Caco-2 (cell line): Measurements from ENCODE around the gene ORMDL1. TPM values are rescaled to one million over a fixed set of nuclear protein-coding genes. Genes with fewer than 3 reads are reported as not detected.

ENCODE experiments used
- BruUV-seq: library from RNA; stranded (reverse); fragments of 400-500 nt; replicated peaks from 2 replicates; lab custom pipeline; 2021; lab: Mats Ljungman, UMichigan
- CTCF ChIA-PET: fragments of 300-600 bp; sonication (Branson Sonifier 250); formaldehyde crosslinking; loops from one replicate; lab custom pipeline; 2022; ENCODE audit warnings: antibody characterized with exemption; lab: Charles Lee
- POLR2A ChIA-PET: fragments of 300-600 bp; sonication (Branson Sonifier 250); formaldehyde crosslinking; loops from one replicate; lab custom pipeline; 2022; ENCODE audit warnings: antibody characterized with exemption; lab: Charles Lee
- DNase-seq, 2 experiments: peaks; one replicate each; pipeline versions ENCODE4 v3.0.0 to v3.0.0-alpha.2; 2020 to 2022
- H3K27me3 ChIP-seq: replicated peaks from 2 replicates; pipeline ENCODE4 v1.6.0; 2011; ENCODE audit warnings: low read length; ENCODE audit not compliant: control insufficient read depth, insufficient read depth
- H3K36me3 ChIP-seq: 2 replicates; pipeline ENCODE4 v1.5.1; 2011; ENCODE audit warnings: low read length; ENCODE audit not compliant: control insufficient read depth, insufficient read depth
- H3K4me1 ChIP-seq: fragments of 250-450 bp; sonication (Bioruptor Pico); 2 replicates; pipeline ENCODE4 v1.5.1; 2020; ENCODE audit warnings: mild to moderate bottlenecking
- H3K4me3 ChIP-seq: 2 replicates; pipeline ENCODE4 v1.5.1; 2011; ENCODE audit warnings: low read depth, mild to moderate bottlenecking, control low read depth, low read length
- H3K9me3 ChIP-seq: fragments of 250-450 bp; sonication (Bioruptor Pico); 2 replicates; pipeline ENCODE4 v1.5.1; 2020; ENCODE audit warnings: mild to moderate bottlenecking, moderate library complexity
- H3K27ac Mint-ChIP-seq: one replicate; pipeline ENCODE4 v1.8.0; 2022; ENCODE audit warnings: mixed read lengths; ENCODE audit not compliant: unreplicated experiment
- H3K27me3 Mint-ChIP-seq: one replicate; pipeline ENCODE4 v1.8.0; 2022; ENCODE audit warnings: mixed read lengths; ENCODE audit not compliant: insufficient read depth, unreplicated experiment
- H3K36me3 Mint-ChIP-seq: one replicate; pipeline ENCODE4 v1.8.0; 2022; ENCODE audit warnings: mild to moderate bottlenecking, mixed read lengths; ENCODE audit not compliant: insufficient read depth, unreplicated experiment
- H3K4me1 Mint-ChIP-seq: one replicate; pipeline ENCODE4 v1.8.0; 2022; ENCODE audit warnings: low read depth, mixed read lengths; ENCODE audit not compliant: unreplicated experiment
- H3K4me3 Mint-ChIP-seq: one replicate; pipeline ENCODE4 v1.8.0; 2022; ENCODE audit warnings: mild to moderate bottlenecking, moderate library complexity, mixed read lengths; ENCODE audit not compliant: unreplicated experiment
- H3K9me3 Mint-ChIP-seq: one replicate; pipeline ENCODE4 v1.8.0; 2022; ENCODE audit warnings: mixed read lengths; ENCODE audit not compliant: unreplicated experiment
- intact Hi-C: fragments of 100-400 bp; cut with micrococcal nuclease; formaldehyde crosslinking; loops from one replicate; pipeline ENCODE4 v1.10.0; 2022; ENCODE audit not compliant: unreplicated experiment
- total RNA-seq: library from RNA; stranded (reverse); gene quantifications from 2 replicates; pipeline ENCODE4 v1.2.3, GENCODE V29; 2022
- TF ChIP-seq, protein P1 (sequence below), 2 experiments: fragments of 200-600 bp in 1 of 2; IDR thresholded peaks; 1 replicate in 1 of 2; 2 replicates in 1 of 2; pipeline versions ENCODE4 v1.5.1 to v1.8.0; 2011 to 2022; ENCODE audit warnings: antibody characterized with exemption in 1 of 2, control low read depth in 1 of 2, inconsistent platforms in 1 of 2, low read depth in 1 of 2, low read length in 1 of 2, mild to moderate bottlenecking in 1 of 2, moderate library complexity in 1 of 2; ENCODE audit not compliant: insufficient read depth in 1 of 2, severe bottlenecking in 1 of 2, unreplicated experiment in 1 of 2

The ORMDL1 gene
- total RNA-seq, 1 experiment from 2014 or later, result 52.1 TPM

DNA sequence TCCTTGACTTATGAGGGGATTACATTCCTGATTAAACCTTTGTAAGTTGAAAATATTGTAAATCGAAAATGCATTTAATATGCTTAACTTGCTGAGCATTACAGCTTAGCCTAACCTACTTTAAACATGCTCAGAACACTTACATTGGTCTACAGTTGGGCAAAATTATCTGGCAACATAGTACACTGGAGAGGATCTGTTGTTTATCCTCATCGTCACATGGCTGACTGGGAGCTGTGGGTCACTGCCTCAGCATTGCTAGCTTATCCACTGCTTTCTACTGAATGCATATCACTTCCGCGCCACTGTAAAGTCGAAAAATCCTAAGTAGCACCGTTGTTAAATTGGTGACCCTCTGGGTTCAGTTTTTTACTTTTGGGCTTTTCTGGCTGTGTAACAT, 13.8 kb upstream of the ORMDL1 start:
- intact Hi-C loops, result loop anchor here (1.0 kb wide), 1 partner anchor 272 kb away; no protein-coding TSS in a partner anchor
- Histone ChIP-seq H3K27me3 (no peaks in the 10 kb centered on the region), H3K9me3 (no peaks in the 10 kb centered on the region), H3K4me3 (no peak overlapping the region), H3K4me1 (no peaks in the 10 kb centered on the region), H3K36me3 (peaks cover 3% of the 10 kb centered on the region; the same call in 1 of the 2 replicates)
- no TSS peak for BruUV-seq
- Mint-ChIP-seq H3K4me3 (no peak overlapping the region), H3K36me3 (peaks cover 20% of the 10 kb centered on the region), H3K27ac (no peak overlapping the region), H3K27me3 (no peaks in the 10 kb centered on the region), H3K9me3 (no peaks in the 10 kb centered on the region), H3K4me1 (no peaks in the 10 kb centered on the region)
- TF ChIP-seq, protein P1, sequence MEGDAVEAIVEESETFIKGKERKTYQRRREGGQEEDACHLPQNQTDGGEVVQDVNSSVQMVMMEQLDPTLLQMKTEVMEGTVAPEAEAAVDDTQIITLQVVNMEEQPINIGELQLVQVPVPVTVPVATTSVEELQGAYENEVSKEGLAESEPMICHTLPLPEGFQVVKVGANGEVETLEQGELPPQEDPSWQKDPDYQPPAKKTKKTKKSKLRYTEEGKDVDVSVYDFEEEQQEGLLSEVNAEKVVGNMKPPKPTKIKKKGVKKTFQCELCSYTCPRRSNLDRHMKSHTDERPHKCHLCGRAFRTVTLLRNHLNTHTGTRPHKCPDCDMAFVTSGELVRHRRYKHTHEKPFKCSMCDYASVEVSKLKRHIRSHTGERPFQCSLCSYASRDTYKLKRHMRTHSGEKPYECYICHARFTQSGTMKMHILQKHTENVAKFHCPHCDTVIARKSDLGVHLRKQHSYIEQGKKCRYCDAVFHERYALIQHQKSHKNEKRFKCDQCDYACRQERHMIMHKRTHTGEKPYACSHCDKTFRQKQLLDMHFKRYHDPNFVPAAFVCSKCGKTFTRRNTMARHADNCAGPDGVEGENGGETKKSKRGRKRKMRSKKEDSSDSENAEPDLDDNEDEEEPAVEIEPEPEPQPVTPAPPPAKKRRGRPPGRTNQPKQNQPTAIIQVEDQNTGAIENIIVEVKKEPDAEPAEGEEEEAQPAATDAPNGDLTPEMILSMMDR (IDR thresholded peaks at IDR 0.05; ENCODE audit: insufficient read depth in 1 of 2, low read depth in 1 of 2, low read length in 1 of 2, severe bottlenecking in 1 of 2, unreplicated experiment in 1 of 2), result no peak
- ChIA-PET POLR2A (no interaction called here), CTCF (interaction anchor here (0.6 kb wide), 1 partner anchor 24 kb away, joined by 4 read pairs; no protein-coding TSS in a partner anchor)
- no peak for DNase-seq

DNA sequence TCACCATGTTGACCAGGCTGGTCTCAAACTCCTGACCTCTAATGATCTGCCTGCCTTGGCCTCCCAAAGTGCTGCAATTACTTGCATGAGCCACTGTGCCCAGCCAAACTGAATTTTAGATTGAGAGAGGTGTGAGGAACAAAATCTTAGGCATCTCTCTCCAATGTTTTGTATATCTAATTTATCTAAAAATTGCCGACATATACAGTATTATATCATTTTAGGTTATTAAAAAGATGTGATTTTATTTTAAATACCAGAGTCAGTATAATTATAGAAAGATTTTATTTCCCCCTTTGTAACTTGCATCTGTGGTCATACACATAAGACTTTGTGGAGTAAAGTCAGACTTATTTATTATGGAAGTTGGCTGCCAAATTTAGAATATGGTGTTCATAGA, 10.2 kb upstream of the ORMDL1 start:
- Histone ChIP-seq H3K4me1 (no peaks in the 10 kb centered on the region), H3K4me3 (no peak overlapping the region), H3K9me3 (no peaks in the 10 kb centered on the region), H3K36me3 (no peaks in the 10 kb centered on the region; the same call in 1 of the 2 replicates), H3K27me3 (no peaks in the 10 kb centered on the region)
- TF ChIP-seq, protein P1 (IDR thresholded peaks at IDR 0.05; ENCODE audit: insufficient read depth in 1 of 2, low read depth in 1 of 2, low read length in 1 of 2, severe bottlenecking in 1 of 2, unreplicated experiment in 1 of 2), result no peak
- CTCF ChIA-PET, result no interaction called here
- H3K4me1 Mint-ChIP-seq, result no peaks in the 10 kb centered on the region
- no peak overlapping the region for H3K27ac Mint-ChIP-seq
- H3K27me3 Mint-ChIP-seq, result no peaks in the 10 kb centered on the region
- H3K9me3 Mint-ChIP-seq, result no peaks in the 10 kb centered on the region
- H3K36me3 Mint-ChIP-seq, result peaks cover 20% of the 10 kb centered on the region
- DNase-seq, result no peak
- BruUV-seq, result no TSS peak
- intact Hi-C loops, result no loop called here
- POLR2A ChIA-PET, result no interaction called here
- no peak overlapping the region for H3K4me3 Mint-ChIP-seq

DNA sequence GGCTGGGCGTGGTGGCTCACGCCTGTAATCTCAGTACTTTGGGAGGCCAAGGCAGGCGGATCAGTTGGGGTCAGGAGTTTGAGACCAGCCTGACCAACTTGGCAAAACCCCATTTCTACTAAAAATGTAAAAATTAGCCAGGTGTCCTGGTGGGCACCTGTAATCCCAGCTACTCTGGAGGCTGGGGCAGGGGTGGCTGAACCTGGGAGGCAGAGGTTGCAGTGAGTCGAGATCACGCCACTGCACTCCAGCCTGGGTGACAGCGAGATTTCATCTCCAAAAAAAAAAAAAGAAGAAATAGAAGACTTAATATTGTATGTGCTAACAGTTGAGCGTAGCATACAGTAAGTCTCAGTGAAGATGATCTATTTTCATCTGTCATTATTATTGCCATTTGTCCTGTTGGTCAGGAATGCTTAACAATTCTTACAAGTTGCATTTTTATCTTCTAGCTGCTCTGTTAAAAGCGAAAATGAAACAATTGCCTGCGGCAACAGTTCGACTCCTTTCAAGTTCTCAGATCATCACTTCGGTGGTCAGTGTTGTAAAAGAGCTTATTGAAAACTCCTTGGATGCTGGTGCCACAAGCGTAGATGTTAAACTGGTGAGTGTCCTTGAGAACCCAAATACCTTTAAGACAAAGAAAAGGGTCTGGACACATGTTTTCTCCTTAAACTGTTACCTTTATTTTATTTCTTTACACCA, 7.4 kb upstream of the ORMDL1 start:
- H3K27me3 Mint-ChIP-seq, result no peaks in the 10 kb centered on the region
- H3K9me3 Mint-ChIP-seq, result no peaks in the 10 kb centered on the region
- TF ChIP-seq, protein P1 (IDR thresholded peaks at IDR 0.05; ENCODE audit: insufficient read depth in 1 of 2, low read depth in 1 of 2, low read length in 1 of 2, severe bottlenecking in 1 of 2, unreplicated experiment in 1 of 2), result no peak
- H3K27ac Mint-ChIP-seq, result no peak overlapping the region
- H3K9me3 ChIP-seq, result no peaks in the 10 kb centered on the region
- H3K36me3 ChIP-seq, result no peaks in the 10 kb centered on the region; the same call in 1 of the 2 replicates
- no peak overlapping the region for H3K4me3 Mint-ChIP-seq
- H3K36me3 Mint-ChIP-seq, result peaks cover 27% of the 10 kb centered on the region
- no peaks in the 10 kb centered on the region for H3K4me1 ChIP-seq
- DNase-seq, result no peak
- H3K4me1 Mint-ChIP-seq, result peaks cover under 1% of the 10 kb centered on the region
- no TSS peak for BruUV-seq
- ChIA-PET CTCF (no interaction called here), POLR2A (no interaction called here)
- H3K27me3 ChIP-seq, result no peaks in the 10 kb centered on the region
- intact Hi-C loops, result no loop called here
- H3K4me3 ChIP-seq, result no peak overlapping the region
